HFFc6 (cell line): ENCODE results near the gene PDZRN4. TPM values are rescaled to one million over a fixed set of nuclear protein-coding genes. Genes with fewer than 3 reads are reported as not detected.

Experiments used
- DNase-seq: peaks from one replicate; pipeline ENCODE4 v3.0.0-alpha.2; 2018
- H3K27ac Mint-ChIP-seq: 2 replicates; pipeline ENCODE4 v1.8.0; 2020; ENCODE audit warnings: mild to moderate bottlenecking, mixed read lengths
- H3K27me3 Mint-ChIP-seq: 2 replicates; pipeline ENCODE4 v1.8.0; 2021; ENCODE audit warnings: mild to moderate bottlenecking, moderate library complexity, mixed read lengths; ENCODE audit not compliant: insufficient read depth
- H3K36me3 Mint-ChIP-seq: 2 replicates; pipeline ENCODE4 v1.8.0; 2021; ENCODE audit warnings: low read depth, mixed read lengths
- H3K4me1 Mint-ChIP-seq: 2 replicates; pipeline ENCODE4 v1.8.0; 2020; ENCODE audit warnings: low read depth, mixed read lengths
- H3K4me3 Mint-ChIP-seq: 2 replicates; pipeline ENCODE4 v1.8.0; 2020; ENCODE audit warnings: mild to moderate bottlenecking, moderate library complexity, mixed read lengths
- H3K9me3 Mint-ChIP-seq: 2 replicates; pipeline ENCODE4 v1.8.0; 2020; ENCODE audit warnings: mild to moderate bottlenecking, mixed read lengths
- total RNA-seq, 6 experiments: library from RNA; stranded (reverse); fragmentation: NEBNext Ultra II Directional; extraction: Animal tissue kit (Norgen Biotek cat#: 25700); gene quantifications; 2 replicates in 1 of 6; 3 replicates in 5 of 6; pipeline ENCODE4 v1.2.3, GENCODE V29; 2021
- TF ChIP-seq, protein P1 (sequence below): fragments of 200-600 bp; sonication (generic); IDR thresholded peaks from 2 replicates; pipeline ENCODE4 v1.5.0; 2021; ENCODE audit warnings: antibody characterized with exemption, mild to moderate bottlenecking

The PDZRN4 gene
- total RNA-seq, 6 experiments from 2014 or later = not detected

GRCh38 chr12:41566703-41567102 is 378.6 kb downstream of the PDZRN4 start:
- H3K4me1 Mint-ChIP-seq = no peaks in the 10 kb centered on the region
- H3K36me3 Mint-ChIP-seq = no peaks in the 10 kb centered on the region
- no peaks in the 10 kb centered on the region for H3K9me3 Mint-ChIP-seq
- TF ChIP-seq, protein P1, sequence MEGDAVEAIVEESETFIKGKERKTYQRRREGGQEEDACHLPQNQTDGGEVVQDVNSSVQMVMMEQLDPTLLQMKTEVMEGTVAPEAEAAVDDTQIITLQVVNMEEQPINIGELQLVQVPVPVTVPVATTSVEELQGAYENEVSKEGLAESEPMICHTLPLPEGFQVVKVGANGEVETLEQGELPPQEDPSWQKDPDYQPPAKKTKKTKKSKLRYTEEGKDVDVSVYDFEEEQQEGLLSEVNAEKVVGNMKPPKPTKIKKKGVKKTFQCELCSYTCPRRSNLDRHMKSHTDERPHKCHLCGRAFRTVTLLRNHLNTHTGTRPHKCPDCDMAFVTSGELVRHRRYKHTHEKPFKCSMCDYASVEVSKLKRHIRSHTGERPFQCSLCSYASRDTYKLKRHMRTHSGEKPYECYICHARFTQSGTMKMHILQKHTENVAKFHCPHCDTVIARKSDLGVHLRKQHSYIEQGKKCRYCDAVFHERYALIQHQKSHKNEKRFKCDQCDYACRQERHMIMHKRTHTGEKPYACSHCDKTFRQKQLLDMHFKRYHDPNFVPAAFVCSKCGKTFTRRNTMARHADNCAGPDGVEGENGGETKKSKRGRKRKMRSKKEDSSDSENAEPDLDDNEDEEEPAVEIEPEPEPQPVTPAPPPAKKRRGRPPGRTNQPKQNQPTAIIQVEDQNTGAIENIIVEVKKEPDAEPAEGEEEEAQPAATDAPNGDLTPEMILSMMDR = no peak
- DNase-seq = no peak
- no peak overlapping the region for H3K27ac Mint-ChIP-seq
- no peak overlapping the region for H3K4me3 Mint-ChIP-seq
- no peaks in the 10 kb centered on the region for H3K27me3 Mint-ChIP-seq

DNA sequence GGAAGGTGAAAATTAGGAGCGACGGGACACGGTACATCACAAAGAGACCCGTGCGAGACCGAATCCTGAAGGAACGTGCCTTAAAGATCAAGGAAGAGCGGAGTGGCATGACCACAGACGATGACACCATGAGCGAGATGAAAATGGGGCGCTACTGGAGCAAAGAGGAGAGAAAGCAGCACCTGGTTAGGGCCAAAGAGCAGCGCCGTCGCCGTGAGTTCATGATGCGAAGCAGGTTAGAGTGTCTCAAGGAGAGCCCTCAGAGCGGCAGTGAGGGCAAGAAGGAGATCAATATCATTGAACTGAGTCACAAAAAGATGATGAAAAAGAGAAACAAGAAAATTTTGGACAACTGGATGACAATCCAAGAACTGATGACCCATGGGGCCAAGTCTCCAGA is 385.3 kb downstream of the PDZRN4 start:
- TF ChIP-seq, protein P1 = no peak
- Mint-ChIP-seq H3K27ac (no peak overlapping the region), H3K4me1 (no peaks in the 10 kb centered on the region), H3K9me3 (peaks cover 8% of the 10 kb centered on the region), H3K4me3 (no peak overlapping the region), H3K36me3 (no peaks in the 10 kb centered on the region), H3K27me3 (no peaks in the 10 kb centered on the region)
- DNase-seq = no peak

DNA sequence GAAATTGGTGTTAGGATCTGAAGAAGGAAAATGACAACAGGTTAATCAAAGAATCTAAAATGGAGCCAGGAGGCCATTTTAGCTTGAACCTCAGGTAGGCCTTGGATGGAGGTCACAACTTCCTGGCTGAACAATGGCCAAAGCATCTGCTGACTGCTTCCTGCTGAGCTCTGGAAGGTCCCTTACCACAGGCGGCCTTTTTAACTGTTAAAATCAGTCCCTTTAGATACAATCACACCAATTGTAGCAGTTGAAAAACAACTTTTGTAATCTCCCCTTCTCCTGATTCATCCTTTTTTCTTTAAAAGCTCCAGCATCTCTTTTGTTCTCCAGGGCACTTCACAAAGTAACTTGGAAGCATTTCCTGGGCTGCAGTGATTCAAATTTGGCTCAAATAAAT is 388.8 kb downstream of the PDZRN4 start:
- no peaks in the 10 kb centered on the region for H3K4me1 Mint-ChIP-seq
- no peak overlapping the region for H3K4me3 Mint-ChIP-seq
- H3K27ac Mint-ChIP-seq = no peak overlapping the region
- H3K36me3 Mint-ChIP-seq = no peaks in the 10 kb centered on the region
- TF ChIP-seq, protein P1 = no peak
- H3K9me3 Mint-ChIP-seq = peaks cover 19% of the 10 kb centered on the region
- no peak for DNase-seq
- no peaks in the 10 kb centered on the region for H3K27me3 Mint-ChIP-seq

GRCh38 chr12:41577995-41578394 is 389.9 kb downstream of the PDZRN4 start:
- no peaks in the 10 kb centered on the region for H3K36me3 Mint-ChIP-seq
- H3K27ac Mint-ChIP-seq = no peak overlapping the region
- no peak for DNase-seq
- H3K27me3 Mint-ChIP-seq = no peaks in the 10 kb centered on the region
- TF ChIP-seq, protein P1 = no peak
- peaks cover 19% of the 10 kb centered on the region for H3K9me3 Mint-ChIP-seq
- H3K4me1 Mint-ChIP-seq = no peaks in the 10 kb centered on the region
- no peak overlapping the region for H3K4me3 Mint-ChIP-seq

DNA sequence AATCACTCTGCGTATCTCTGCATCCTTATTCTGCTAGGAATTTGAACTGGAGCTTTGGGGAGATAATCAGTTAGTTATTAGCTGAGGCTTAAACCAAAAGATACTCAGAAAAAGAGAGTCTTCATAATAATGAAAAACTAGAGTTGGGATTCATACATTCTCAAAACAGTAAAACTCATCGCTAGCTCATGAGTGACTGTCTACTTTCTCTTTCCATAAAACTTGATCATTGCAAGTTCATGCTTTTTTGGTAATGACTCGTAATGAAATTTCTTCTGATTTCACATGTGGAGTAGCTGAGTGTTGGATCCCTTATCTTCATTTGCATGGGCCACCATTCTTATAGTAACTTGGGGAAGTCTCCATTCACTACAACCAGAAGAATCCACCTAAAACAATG is 397.7 kb downstream of the PDZRN4 start:
- H3K4me1 Mint-ChIP-seq = no peaks in the 10 kb centered on the region
- H3K27ac Mint-ChIP-seq = no peak overlapping the region
- H3K36me3 Mint-ChIP-seq = no peaks in the 10 kb centered on the region
- no peaks in the 10 kb centered on the region for H3K27me3 Mint-ChIP-seq
- H3K4me3 Mint-ChIP-seq = no peak overlapping the region
- TF ChIP-seq, protein P1 = no peak
- DNase-seq = no peak
- peaks cover 8% of the 10 kb centered on the region; the same call in 1 of the 2 replicates for H3K9me3 Mint-ChIP-seq

GRCh38 chr12:41587574-41587973 is 399.5 kb downstream of the PDZRN4 start:
- no peaks in the 10 kb centered on the region for H3K4me1 Mint-ChIP-seq
- H3K27me3 Mint-ChIP-seq = no peaks in the 10 kb centered on the region
- no peak overlapping the region for H3K4me3 Mint-ChIP-seq
- TF ChIP-seq, protein P1 = no peak
- H3K27ac Mint-ChIP-seq = no peak overlapping the region
- no peaks in the 10 kb centered on the region for H3K9me3 Mint-ChIP-seq
- no peaks in the 10 kb centered on the region for H3K36me3 Mint-ChIP-seq
- DNase-seq = no peak
